KOPT-K1 (cell line): Measurements from ENCODE around the gene PARD3B.

ENCODE experiments used
- H3K27ac ChIP-seq: fragments of 200-600 bp; sonication (generic); 2 replicates; pipeline ENCODE4 v1.5.1; 2016; ENCODE audit warnings: antibody characterized with exemption, mild to moderate bottlenecking, low read depth, low read length; ENCODE audit not compliant: poor library complexity, severe bottlenecking
- H3K36me3 ChIP-seq: fragments of 200-600 bp; sonication (generic); 2 replicates; pipeline ENCODE4 v1.5.1; 2017; ENCODE audit warnings: antibody characterized with exemption, mild to moderate bottlenecking, low read length, moderate library complexity; ENCODE audit not compliant: insufficient read depth
- H3K9me3 ChIP-seq: fragments of 200-600 bp; sonication (generic); 2 replicates; pipeline ENCODE4 v1.5.1; 2017; ENCODE audit warnings: antibody characterized with exemption, low read length, mild to moderate bottlenecking; ENCODE audit not compliant: insufficient read depth, poor library complexity, severe bottlenecking

PARD3B gene

GRCh38 chr2:205589479-205589878, 1044.2 kb downstream of the PARD3B start:
- Histone ChIP-seq H3K27ac (no peak overlapping the region), H3K9me3 (no peaks in the 10 kb centered on the region), H3K36me3 (no peaks in the 10 kb centered on the region)

- no peaks in the 10 kb centered on the region for H3K36me3 ChIP-seq
- H3K27ac ChIP-seq = no peak overlapping the region
- H3K9me3 ChIP-seq = no peaks in the 10 kb centered on the region
Observed at GRCh38 chr2:205590759-205591158, 1045.5 kb downstream of the PARD3B start.

- Histone ChIP-seq H3K9me3 (no peaks in the 10 kb centered on the region), H3K27ac (no peak overlapping the region), H3K36me3 (no peaks in the 10 kb centered on the region)
Observed at GRCh38 chr2:205593891-205594290, 1048.6 kb downstream of the PARD3B start.

- H3K27ac ChIP-seq = no peak overlapping the region
- H3K36me3 ChIP-seq = no peaks in the 10 kb centered on the region
Observed at GRCh38 chr2:205596581-205596980, 1051.3 kb downstream of the PARD3B start.

GRCh38 chr2:205605638-205606304, 1060.5 kb downstream of the PARD3B start:
- no peaks in the 10 kb centered on the region for H3K9me3 ChIP-seq
- no peak overlapping the region for H3K27ac ChIP-seq
- no peaks in the 10 kb centered on the region for H3K36me3 ChIP-seq

More at GRCh38 chr2:205596581-205596980, 1051.3 kb downstream of the PARD3B start:
- no peaks in the 10 kb centered on the region for H3K9me3 ChIP-seq

GRCh38 chr2:205607146-205607545, 1061.9 kb downstream of the PARD3B start:
- Histone ChIP-seq H3K36me3 (no peaks in the 10 kb centered on the region), H3K9me3 (no peaks in the 10 kb centered on the region)

GRCh38 chr2:205609113-205609512, 1063.8 kb downstream of the PARD3B start:
- Histone ChIP-seq H3K36me3 (no peaks in the 10 kb centered on the region), H3K9me3 (no peaks in the 10 kb centered on the region), H3K27ac (no peak overlapping the region)

More at GRCh38 chr2:205607146-205607545, 1061.9 kb downstream of the PARD3B start:
- no peak overlapping the region for H3K27ac ChIP-seq

GRCh38 chr2:205610437-205610836, 1065.2 kb downstream of the PARD3B start:
- Histone ChIP-seq H3K36me3 (no peaks in the 10 kb centered on the region), H3K9me3 (no peaks in the 10 kb centered on the region), H3K27ac (no peak overlapping the region)

GRCh38 chr2:205612636-205613035, 1067.4 kb downstream of the PARD3B start:
- no peaks in the 10 kb centered on the region for H3K9me3 ChIP-seq
- no peak overlapping the region for H3K27ac ChIP-seq
- no peaks in the 10 kb centered on the region for H3K36me3 ChIP-seq

- Histone ChIP-seq H3K9me3 (no peaks in the 10 kb centered on the region), H3K27ac (no peak overlapping the region), H3K36me3 (no peaks in the 10 kb centered on the region)
Observed at GRCh38 chr2:205613970-205614559, 1068.8 kb downstream of the PARD3B start.

GRCh38 chr2:205614965-205615364, 1069.7 kb downstream of the PARD3B start:
- Histone ChIP-seq H3K36me3 (no peaks in the 10 kb centered on the region), H3K9me3 (no peaks in the 10 kb centered on the region), H3K27ac (no peak overlapping the region)

- Histone ChIP-seq H3K9me3 (no peaks in the 10 kb centered on the region), H3K36me3 (no peaks in the 10 kb centered on the region), H3K27ac (no peak overlapping the region)
Observed at GRCh38 chr2:205617905-205618304, 1072.6 kb downstream of the PARD3B start.

GRCh38 chr2:205619600-205619999, 1074.3 kb downstream of the PARD3B start:
- Histone ChIP-seq H3K27ac (no peak overlapping the region), H3K9me3 (no peaks in the 10 kb centered on the region), H3K36me3 (no peaks in the 10 kb centered on the region)

- no peaks in the 10 kb centered on the region for H3K36me3 ChIP-seq
Observed at GRCh38 chr2:205627085-205627484, 1081.8 kb downstream of the PARD3B start.

GRCh38 chr2:205628422-205628821, 1083.1 kb downstream of the PARD3B start:
- H3K27ac ChIP-seq = no peak overlapping the region
- H3K9me3 ChIP-seq = no peaks in the 10 kb centered on the region
- no peaks in the 10 kb centered on the region for H3K36me3 ChIP-seq

More at GRCh38 chr2:205627085-205627484, 1081.8 kb downstream of the PARD3B start:
- no peak overlapping the region for H3K27ac ChIP-seq
- no peaks in the 10 kb centered on the region for H3K9me3 ChIP-seq
